Activated naive CD8-positive, alpha-beta T cell treated with anti-CD3 and anti-CD28 coated beads, Interleukin-2, amount 50 U/mL, for 24 hours (primary cell): Measurements from ENCODE around the gene C1QTNF3.
"Not testable (repeated sequence)": the region's sequence is repeated elsewhere in the genome, so short reads cannot be mapped to it uniquely, and the experiment has no call there.

Experiments
- ATAC-seq: fragments of 150-1000 bp; cut with Tn5 transposase; one replicate; pipeline ENCODE4 v1.10.0; 2021
- DNase-seq: peaks from one replicate; pipeline ENCODE4 v3.0.0; 2021
- H3K27ac Mint-ChIP-seq: one replicate; pipeline ENCODE4 v1.8.0; 2021; ENCODE audit warnings: mild to moderate bottlenecking, mixed read lengths
- H3K27me3 Mint-ChIP-seq: one replicate; pipeline ENCODE4 v1.8.0; 2021; ENCODE audit warnings: mixed read lengths
- H3K36me3 Mint-ChIP-seq: one replicate; pipeline ENCODE4 v1.8.0; 2021; ENCODE audit warnings: low read depth, mixed read lengths
- H3K4me1 Mint-ChIP-seq: one replicate; pipeline ENCODE4 v1.8.0; 2021; ENCODE audit warnings: mixed read lengths
- H3K4me3 Mint-ChIP-seq: one replicate; pipeline ENCODE4 v1.8.0; 2021; ENCODE audit warnings: mild to moderate bottlenecking, moderate library complexity, mixed read lengths
- H3K9me3 Mint-ChIP-seq: one replicate; pipeline ENCODE4 v1.8.0; 2021; ENCODE audit warnings: mixed read lengths

The C1QTNF3 gene

GRCh38 chr5:34021334-34021733 lies 21.7 kb downstream of the C1QTNF3 start:
- Mint-ChIP-seq H3K4me3 (no peak overlapping the region), H3K27me3 (no peaks in the 10 kb centered on the region), H3K36me3 (peaks cover 10% of the 10 kb centered on the region), H3K27ac (peak overlapping the region; percentile 77), H3K4me1 (peaks cover 21% of the 10 kb centered on the region), H3K9me3 (no peaks in the 10 kb centered on the region)
- DNase-seq = no peak
- no peak for ATAC-seq

- no peak for DNase-seq
- Mint-ChIP-seq H3K36me3 (peaks cover 10% of the 10 kb centered on the region), H3K27ac (no peak overlapping the region), H3K4me3 (no peak overlapping the region), H3K27me3 (no peaks in the 10 kb centered on the region), H3K4me1 (peaks cover 22% of the 10 kb centered on the region), H3K9me3 (no peaks in the 10 kb centered on the region)
- ATAC-seq = no peak
Measured at GRCh38 chr5:34020726-34021125, 22.3 kb downstream of the C1QTNF3 start.

DNA sequence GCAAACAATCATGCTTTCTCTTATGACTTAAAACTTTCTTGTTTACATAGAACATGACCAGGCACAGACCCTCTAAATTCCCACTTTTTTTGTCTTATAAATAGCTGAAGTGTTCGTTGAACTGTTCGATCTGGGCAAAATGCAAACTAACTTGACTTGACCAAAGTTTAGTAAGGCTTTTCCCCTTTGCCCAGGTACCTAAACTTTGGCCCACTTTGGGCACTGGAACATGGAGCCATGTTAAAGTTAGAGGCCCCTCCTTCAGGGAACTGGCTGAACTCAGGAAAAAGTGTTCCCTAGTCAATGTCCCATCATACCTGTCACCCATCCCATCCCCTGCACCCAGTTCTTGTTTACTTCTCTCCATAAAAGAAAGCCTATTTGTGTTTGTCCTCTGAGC lies 25.8 kb downstream of the C1QTNF3 start:
- Mint-ChIP-seq H3K9me3 (no peaks in the 10 kb centered on the region), H3K4me1 (peaks cover 25% of the 10 kb centered on the region), H3K27me3 (no peaks in the 10 kb centered on the region), H3K27ac (no peak overlapping the region), H3K36me3 (peaks cover 7% of the 10 kb centered on the region), H3K4me3 (no peak overlapping the region)
- ATAC-seq = no peak
- DNase-seq = no peak

- Mint-ChIP-seq H3K36me3 (peaks cover 7% of the 10 kb centered on the region), H3K27me3 (no peaks in the 10 kb centered on the region), H3K4me3 (no peak overlapping the region), H3K4me1 (peaks cover 20% of the 10 kb centered on the region), H3K9me3 (no peaks in the 10 kb centered on the region), H3K27ac (no peak overlapping the region)
- ATAC-seq (no peak), DNase-seq (no peak)
Measured at GRCh38 chr5:34016750-34017149, 26.3 kb downstream of the C1QTNF3 start.

- Mint-ChIP-seq H3K36me3 (peaks cover 7% of the 10 kb centered on the region), H3K4me1 (peaks cover 15% of the 10 kb centered on the region), H3K9me3 (no peaks in the 10 kb centered on the region), H3K4me3 (no peak overlapping the region), H3K27ac (no peak overlapping the region), H3K27me3 (no peaks in the 10 kb centered on the region)
- no peak for ATAC-seq
- no peak for DNase-seq
Measured at GRCh38 chr5:34016222-34016621, 26.8 kb downstream of the C1QTNF3 start.

DNA sequence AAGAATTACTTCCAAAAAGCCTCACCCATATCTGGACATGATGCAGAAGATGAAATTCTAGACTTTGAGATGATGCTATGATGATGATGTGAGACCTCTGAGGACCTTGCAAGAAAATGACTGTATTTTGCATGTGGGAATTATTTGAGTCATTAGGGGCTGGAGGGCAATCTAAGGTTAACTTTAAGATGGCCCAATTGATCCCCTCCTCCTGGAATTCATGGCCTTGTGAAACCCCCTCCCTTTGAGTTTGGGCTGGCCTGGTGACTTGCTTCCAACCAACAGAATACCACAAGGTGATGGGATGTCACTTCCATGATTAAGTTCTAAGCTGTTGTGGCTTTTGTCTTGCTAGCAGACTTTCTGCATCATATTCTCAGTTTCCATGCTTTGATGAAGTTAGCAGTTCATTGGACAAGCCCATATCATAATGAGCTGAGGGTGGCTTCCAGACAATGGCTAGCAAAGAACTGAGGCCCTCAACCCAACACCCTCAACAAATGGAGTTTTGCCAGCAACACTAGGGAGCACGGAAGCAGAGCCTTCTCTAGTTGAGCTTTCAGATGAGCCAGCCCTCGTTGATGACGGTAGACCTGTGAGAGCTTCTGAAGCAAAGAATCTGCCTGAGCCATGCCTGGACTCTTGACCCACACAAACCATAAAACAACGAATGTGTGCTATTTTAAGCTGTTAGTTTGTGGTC lies 27.7 kb downstream of the C1QTNF3 start:
- H3K4me3 Mint-ChIP-seq = no peak overlapping the region
- H3K9me3 Mint-ChIP-seq = no peaks in the 10 kb centered on the region
- H3K27ac Mint-ChIP-seq = peak overlapping the region; percentile 40
- no peaks in the 10 kb centered on the region for H3K27me3 Mint-ChIP-seq
- DNase-seq = no peak
- peaks cover 12% of the 10 kb centered on the region for H3K4me1 Mint-ChIP-seq
- peaks cover 7% of the 10 kb centered on the region for H3K36me3 Mint-ChIP-seq
- peak; percentile 88 for ATAC-seq

GRCh38 chr5:34014626-34015025 lies 28.4 kb downstream of the C1QTNF3 start:
- DNase-seq = no peak
- no peak overlapping the region for H3K4me3 Mint-ChIP-seq
- no peaks in the 10 kb centered on the region for H3K27me3 Mint-ChIP-seq
- ATAC-seq = no peak
- peak overlapping the region; percentile 40 for H3K27ac Mint-ChIP-seq
- no peaks in the 10 kb centered on the region for H3K9me3 Mint-ChIP-seq
- H3K4me1 Mint-ChIP-seq = peaks cover 14% of the 10 kb centered on the region
- peaks cover 5% of the 10 kb centered on the region for H3K36me3 Mint-ChIP-seq

DNA sequence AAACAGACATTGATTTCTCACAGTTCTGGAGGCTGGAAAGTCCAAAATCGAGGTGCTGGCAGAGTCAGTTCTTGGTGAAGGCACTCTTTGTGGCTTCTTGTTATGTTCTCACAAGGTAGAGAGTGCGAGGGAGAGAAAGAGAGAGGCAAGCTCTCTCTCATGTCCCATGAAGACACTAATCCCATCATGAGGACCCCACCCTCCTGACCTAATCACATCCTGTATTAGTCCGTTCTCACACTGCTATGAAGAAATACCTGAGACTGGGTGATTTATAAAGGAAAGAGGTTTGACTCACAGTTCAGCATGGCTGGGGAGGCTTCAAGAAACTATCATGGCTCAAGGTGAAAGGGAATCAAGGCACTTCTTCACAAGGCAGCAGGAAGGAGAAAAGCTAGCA lies 29.5 kb downstream of the C1QTNF3 start:
- Mint-ChIP-seq H3K27me3 (no peaks in the 10 kb centered on the region), H3K9me3 (no peaks in the 10 kb centered on the region), H3K4me1 (peaks cover 22% of the 10 kb centered on the region), H3K36me3 (peaks cover 1% of the 10 kb centered on the region), H3K27ac (no peak overlapping the region), H3K4me3 (no peak overlapping the region)
- ATAC-seq (no peak), DNase-seq (no peak)

GRCh38 chr5:34012791-34013190 lies 30.2 kb downstream of the C1QTNF3 start:
- no peak overlapping the region for H3K4me3 Mint-ChIP-seq
- ATAC-seq = no peak
- H3K27ac Mint-ChIP-seq = no peak overlapping the region
- no peaks in the 10 kb centered on the region for H3K9me3 Mint-ChIP-seq
- H3K36me3 Mint-ChIP-seq = peaks cover 1% of the 10 kb centered on the region
- no peaks in the 10 kb centered on the region for H3K27me3 Mint-ChIP-seq
- DNase-seq = no peak
- H3K4me1 Mint-ChIP-seq = peaks cover 27% of the 10 kb centered on the region

GRCh38 chr5:34011536-34011935 lies 31.5 kb downstream of the C1QTNF3 start:
- Mint-ChIP-seq H3K36me3 (peaks cover 1% of the 10 kb centered on the region), H3K27ac (no peak overlapping the region), H3K27me3 (no peaks in the 10 kb centered on the region), H3K9me3 (no peaks in the 10 kb centered on the region), H3K4me1 (peaks cover 34% of the 10 kb centered on the region), H3K4me3 (no peak overlapping the region)
- ATAC-seq = no peak
- DNase-seq = no peak

GRCh38 chr5:34010146-34010545 lies 32.9 kb downstream of the C1QTNF3 start:
- H3K36me3 Mint-ChIP-seq, H3K27ac Mint-ChIP-seq, ATAC-seq, H3K9me3 Mint-ChIP-seq, DNase-seq, H3K27me3 Mint-ChIP-seq, H3K4me3 Mint-ChIP-seq: not testable (repeated sequence)
- H3K4me1 Mint-ChIP-seq = peaks cover 35% of the 10 kb centered on the region

GRCh38 chr5:34009610-34010009 lies 33.4 kb downstream of the C1QTNF3 start:
- DNase-seq = no peak
- no peak overlapping the region for H3K27ac Mint-ChIP-seq

DNA sequence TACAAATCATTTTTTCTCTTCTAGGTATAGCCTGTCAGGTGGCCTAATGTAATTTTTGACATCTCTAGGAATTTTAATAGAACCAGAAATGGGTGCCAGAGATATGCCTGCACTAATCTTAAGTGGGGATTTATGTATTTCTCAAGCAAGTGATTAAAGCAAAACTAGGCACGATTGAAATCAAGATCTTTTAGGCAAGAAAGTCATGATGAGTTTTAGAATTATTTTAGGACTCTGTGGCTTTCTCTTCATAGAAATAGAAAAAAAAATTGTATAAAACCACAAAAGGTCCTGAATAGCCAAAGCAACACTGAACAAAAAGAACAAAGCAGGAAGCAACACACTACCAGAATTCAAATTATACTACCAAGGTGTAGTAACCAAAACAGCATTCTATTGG lies 34.2 kb downstream of the C1QTNF3 start:
- DNase-seq (no peak), ATAC-seq (no peak)
- H3K9me3 Mint-ChIP-seq = no peaks in the 10 kb centered on the region
- no peaks in the 10 kb centered on the region for H3K27me3 Mint-ChIP-seq
- H3K36me3 Mint-ChIP-seq = peaks cover 4% of the 10 kb centered on the region
- H3K27ac Mint-ChIP-seq = peak overlapping the region; percentile 81
- H3K4me1 Mint-ChIP-seq = peaks cover 35% of the 10 kb centered on the region
- peak overlapping the region; percentile 82 for H3K4me3 Mint-ChIP-seq

More at GRCh38 chr5:34009610-34010009, 33.4 kb downstream of the C1QTNF3 start:
- H3K4me1 Mint-ChIP-seq = peaks cover 35% of the 10 kb centered on the region
- no peak for ATAC-seq
- H3K4me3 Mint-ChIP-seq = no peak overlapping the region
- no peaks in the 10 kb centered on the region for H3K27me3 Mint-ChIP-seq
- peaks cover 3% of the 10 kb centered on the region for H3K36me3 Mint-ChIP-seq
- H3K9me3 Mint-ChIP-seq = no peaks in the 10 kb centered on the region

GRCh38 chr5:34007621-34008600 lies 35.1 kb downstream of the C1QTNF3 start, which contains the start of gene AMACR:
TSS of gene AMACR (minus strand) at chr5:34008050. CDS start at chr5:34008019, 31 bp downstream.
- Mint-ChIP-seq H3K27me3 (no peaks in the 10 kb centered on the region), H3K9me3 (no peaks in the 10 kb centered on the region), H3K36me3 (peaks cover 7% of the 10 kb centered on the region), H3K4me3 (peak within 1 kb of the TSS; percentile 82), H3K4me1 (peaks cover 35% of the 10 kb centered on the region), H3K27ac (peak within 1 kb of the TSS; percentile 81)
- ATAC-seq (peak; percentile 90), DNase-seq (peak; percentile 87)

- peak overlapping the region; percentile 81 for H3K27ac Mint-ChIP-seq
- no peak for DNase-seq
- peaks cover 7% of the 10 kb centered on the region for H3K36me3 Mint-ChIP-seq
- no peak for ATAC-seq
- peaks cover 38% of the 10 kb centered on the region for H3K4me1 Mint-ChIP-seq
- H3K9me3 Mint-ChIP-seq = no peaks in the 10 kb centered on the region
- peak overlapping the region; percentile 82 for H3K4me3 Mint-ChIP-seq
- no peaks in the 10 kb centered on the region for H3K27me3 Mint-ChIP-seq
Measured at GRCh38 chr5:34007201-34007620, 35.8 kb downstream of the C1QTNF3 start.
